ENCODE results near the gene CDT1.

DNA sequence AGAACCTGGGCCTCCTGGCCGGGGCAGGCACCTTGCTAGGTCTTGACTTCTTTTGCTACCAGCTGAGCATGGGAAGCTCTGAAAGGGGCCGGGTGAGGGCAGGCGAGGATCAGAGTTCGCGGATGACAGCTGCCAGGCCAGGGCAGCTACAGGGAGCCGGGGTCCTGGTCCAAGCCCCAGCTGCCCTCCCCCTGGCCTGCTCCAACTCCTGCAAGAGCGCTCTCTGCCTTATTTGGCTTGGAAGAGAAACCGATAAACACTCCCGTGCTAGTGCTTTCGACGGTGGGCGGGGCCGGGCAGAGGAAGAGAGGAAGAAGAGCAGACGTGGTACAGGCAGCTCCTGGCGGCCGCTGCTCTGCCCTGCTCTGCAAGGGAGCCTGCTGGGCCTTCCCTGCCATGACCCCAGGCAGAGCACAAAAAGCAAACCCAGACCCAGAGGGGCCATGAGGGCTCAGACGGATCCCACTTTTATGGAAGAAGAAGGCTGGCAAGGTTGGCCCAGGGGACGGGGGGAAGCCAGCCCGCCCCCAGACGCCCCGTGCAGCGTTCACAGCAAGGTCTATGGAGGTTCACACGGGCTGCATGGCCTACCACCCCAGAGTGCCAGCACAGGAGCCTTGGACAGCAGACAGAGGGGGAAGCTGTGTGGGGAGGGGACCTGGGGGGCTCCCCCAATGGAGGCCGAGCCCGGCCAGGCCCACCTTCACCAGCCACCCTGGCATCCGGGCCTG, 44.2 kb upstream of the CDT1 start:
- TF ChIP-seq GATA2 (IDR thresholded peaks at IDR 0.05; ENCODE audit: low read depth, low read length), result no peak
- no peak for TF ChIP-seq GATA3 (IDR thresholded peaks at IDR 0.05; ENCODE audit: low read depth, low read length)

Data from SH-SY5Y (cell line).